Tibial artery (tissue), 4 donors: ENCODE results near the gene KRT33B.

Experiments
- DNase-seq, 2 donors: peaks; one replicate each; pipeline ENCODE4 v3.0.0-alpha.2; 2019
- H3K27ac ChIP-seq, 2 donors: fragments of 200-600 bp; sonication (generic) in 1 of 2; 1 replicate in 1 of 2; 2 replicates in 1 of 2; pipeline ENCODE4 v1.5.1; 2018 to 2019; ENCODE audit warnings: mild to moderate bottlenecking in 1 of 2
- H3K27me3 ChIP-seq, 2 donors: fragments of 200-600 bp; sonication (generic) in 1 of 2; one replicate each; pipeline versions ENCODE4 v1.5.1 to v1.6.0; 2016 to 2019
- H3K36me3 ChIP-seq, 3 donors: fragments of 200-600 bp; sonication (generic) in 2 of 3; one replicate each; pipeline ENCODE4 v1.5.1; 2016 to 2019; ENCODE audit warnings: mild to moderate bottlenecking in 2 of 3
- H3K4me1 ChIP-seq, 4 donors: fragments of 200-600 bp; sonication (generic) in 2 of 4; 1 replicate in 3 of 4; 2 replicates in 1 of 4; pipeline ENCODE4 v1.5.1; 2016 to 2019
- H3K4me3 ChIP-seq, 2 donors: fragments of 200-600 bp; sonication (generic) in 1 of 2; 1 replicate in 1 of 2; 2 replicates in 1 of 2; pipeline ENCODE4 v1.5.1; 2018 to 2019; ENCODE audit warnings: mild to moderate bottlenecking in 2 of 2
- H3K9me3 ChIP-seq, 3 donors: fragments of 200-600 bp; sonication (generic) in 1 of 3; one replicate each; pipeline ENCODE4 v1.5.1; 2016 to 2019
- intact Hi-C: fragments of 100-400 bp; cut with DNase I; formaldehyde crosslinking; loops from one replicate; pipeline ENCODE4 v1.15.0; 2023; ENCODE audit warnings: low total_unique reads
- TF ChIP-seq, protein P1 (sequence below), 2 experiments: fragments of 200-600 bp in 1 of 2; fragments of 450-650 bp in 1 of 2; IDR thresholded peaks; one replicate each; pipeline ENCODE4 v1.5.1; 2017 to 2019; ENCODE audit warnings: antibody characterized with exemption in 2 of 2, mild to moderate bottlenecking in 1 of 2, moderate library complexity in 1 of 2

KRT33B gene

DNA sequence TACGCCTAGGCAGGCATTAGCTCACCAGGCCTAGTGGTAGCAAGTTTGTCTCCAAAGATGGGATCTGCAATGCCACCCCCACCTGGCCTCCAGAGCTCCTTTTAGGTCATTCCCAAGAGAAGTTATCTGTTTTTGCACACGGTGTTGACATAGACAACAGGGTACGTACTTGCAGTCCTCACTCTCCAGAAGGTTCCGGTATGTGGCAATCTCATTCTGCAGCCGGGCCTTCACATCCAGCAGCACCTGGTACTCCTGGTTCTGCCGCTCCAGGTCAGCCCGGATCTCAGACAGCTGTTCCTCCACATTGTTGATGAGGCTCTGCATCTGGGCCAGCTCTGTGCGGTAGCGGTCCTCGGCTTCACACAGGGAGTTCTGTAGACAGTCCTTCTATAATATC, 37.6 kb upstream of the KRT33B start:
- Histone ChIP-seq H3K27ac (no peak overlapping the region), H3K4me3 (no peak overlapping the region), H3K9me3 (no peaks in the 10 kb centered on the region), H3K4me1 (no peaks in the 10 kb centered on the region), H3K36me3 (no peaks in the 10 kb centered on the region), H3K27me3 (no peaks in the 10 kb centered on the region)
- DNase-seq, result no peak
- TF ChIP-seq, protein P1, sequence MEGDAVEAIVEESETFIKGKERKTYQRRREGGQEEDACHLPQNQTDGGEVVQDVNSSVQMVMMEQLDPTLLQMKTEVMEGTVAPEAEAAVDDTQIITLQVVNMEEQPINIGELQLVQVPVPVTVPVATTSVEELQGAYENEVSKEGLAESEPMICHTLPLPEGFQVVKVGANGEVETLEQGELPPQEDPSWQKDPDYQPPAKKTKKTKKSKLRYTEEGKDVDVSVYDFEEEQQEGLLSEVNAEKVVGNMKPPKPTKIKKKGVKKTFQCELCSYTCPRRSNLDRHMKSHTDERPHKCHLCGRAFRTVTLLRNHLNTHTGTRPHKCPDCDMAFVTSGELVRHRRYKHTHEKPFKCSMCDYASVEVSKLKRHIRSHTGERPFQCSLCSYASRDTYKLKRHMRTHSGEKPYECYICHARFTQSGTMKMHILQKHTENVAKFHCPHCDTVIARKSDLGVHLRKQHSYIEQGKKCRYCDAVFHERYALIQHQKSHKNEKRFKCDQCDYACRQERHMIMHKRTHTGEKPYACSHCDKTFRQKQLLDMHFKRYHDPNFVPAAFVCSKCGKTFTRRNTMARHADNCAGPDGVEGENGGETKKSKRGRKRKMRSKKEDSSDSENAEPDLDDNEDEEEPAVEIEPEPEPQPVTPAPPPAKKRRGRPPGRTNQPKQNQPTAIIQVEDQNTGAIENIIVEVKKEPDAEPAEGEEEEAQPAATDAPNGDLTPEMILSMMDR (IDR thresholded peaks at IDR 0.05), result no peak
- intact Hi-C loops, result no loop called here

DNA sequence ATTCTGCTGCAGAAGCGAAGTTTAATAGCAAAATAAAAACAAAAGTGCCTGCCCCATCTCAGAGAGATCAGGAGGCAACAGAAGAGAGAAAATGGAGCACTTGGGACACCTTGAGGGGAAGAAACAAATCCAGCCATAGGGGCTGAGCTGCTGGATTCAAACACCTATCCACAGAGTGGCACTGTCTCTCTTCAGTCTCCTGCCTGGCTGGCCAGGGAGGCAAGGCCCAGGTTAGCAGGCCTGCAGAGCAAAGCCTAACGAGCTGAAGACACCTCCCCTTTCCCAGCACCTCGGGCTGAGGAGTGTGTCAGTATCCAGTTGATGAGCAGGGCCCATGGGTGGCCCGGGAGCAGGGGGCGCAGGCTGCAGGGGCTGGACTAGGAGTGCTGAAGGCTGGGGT, 36.6 kb upstream of the KRT33B start:
- intact Hi-C loops, result no loop called here

DNA sequence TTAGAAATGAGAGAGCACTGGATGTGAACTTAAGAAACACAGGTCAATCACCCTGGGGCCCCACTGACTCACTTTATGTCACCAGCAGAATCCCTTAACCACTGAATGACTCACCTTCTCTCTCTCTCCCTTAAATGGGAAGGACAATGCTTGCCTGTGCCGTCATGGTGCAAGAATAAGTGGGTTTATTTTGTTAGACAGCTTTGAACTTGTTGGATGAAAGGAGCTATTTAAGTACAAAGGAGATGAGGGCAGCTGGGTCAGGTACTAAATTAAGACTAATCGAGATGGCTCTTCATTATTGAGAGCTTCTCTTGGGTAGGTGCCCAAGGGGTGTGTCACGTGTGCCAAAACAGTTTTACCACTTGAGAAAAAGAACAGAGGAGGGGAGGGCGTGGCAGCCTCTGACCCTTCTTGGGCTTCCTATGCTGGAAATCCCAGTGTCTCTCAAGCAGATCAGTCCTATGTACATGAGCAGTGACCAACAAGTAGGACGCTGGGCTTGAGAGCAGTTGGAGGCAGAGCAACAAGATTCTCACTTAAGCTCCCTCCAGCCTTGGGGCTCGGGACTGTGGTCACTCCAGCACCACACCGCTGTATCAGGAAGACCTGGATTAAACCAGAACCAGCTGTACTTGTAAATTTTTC, 34.5 kb upstream of the KRT33B start:
- no peak for DNase-seq
- Histone ChIP-seq H3K4me3 (no peak overlapping the region), H3K36me3 (no peaks in the 10 kb centered on the region), H3K9me3 (no peaks in the 10 kb centered on the region), H3K4me1 (no peaks in the 10 kb centered on the region), H3K27me3 (no peaks in the 10 kb centered on the region), H3K27ac (no peak overlapping the region)
- TF ChIP-seq, protein P1 (IDR thresholded peaks at IDR 0.05), result no peak
- intact Hi-C loops, result no loop called here

More for the DNA sequence above, 36.6 kb upstream of the KRT33B start:
- TF ChIP-seq, protein P1 (IDR thresholded peaks at IDR 0.05), result no peak
- Histone ChIP-seq H3K4me3 (no peak overlapping the region), H3K4me1 (no peaks in the 10 kb centered on the region), H3K27ac (no peak overlapping the region), H3K36me3 (no peaks in the 10 kb centered on the region), H3K27me3 (no peaks in the 10 kb centered on the region), H3K9me3 (no peaks in the 10 kb centered on the region)
- DNase-seq, result no peak

DNA sequence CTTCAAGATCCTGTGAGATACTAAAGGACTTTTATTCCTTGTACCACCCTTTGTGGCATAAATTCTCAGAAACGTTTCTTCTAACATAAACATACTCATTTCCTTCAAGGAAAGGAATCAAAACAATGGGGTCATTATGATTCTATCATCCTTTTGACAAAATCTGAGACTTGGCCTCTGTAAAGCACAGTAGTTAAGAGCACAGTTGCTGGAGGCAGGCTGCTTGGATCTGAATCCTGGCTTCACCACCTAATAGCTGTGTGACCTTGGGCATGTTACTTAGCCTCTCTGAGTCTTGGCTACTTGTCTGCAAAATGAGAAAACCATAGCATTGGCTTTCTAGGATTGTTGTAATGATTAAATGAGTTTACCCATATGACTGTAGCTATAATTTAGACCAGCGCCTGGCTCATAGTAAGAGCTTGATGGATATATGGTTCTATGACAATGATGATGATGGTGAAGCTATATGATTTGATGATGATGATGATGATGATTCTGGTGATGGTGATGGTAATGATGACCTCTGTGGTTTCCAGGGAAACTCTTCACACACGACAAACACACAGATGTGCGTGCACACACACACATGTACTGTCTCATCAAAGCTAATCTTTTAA, 33.9 kb upstream of the KRT33B start:
- Histone ChIP-seq H3K4me3 (no peak overlapping the region), H3K36me3 (no peaks in the 10 kb centered on the region), H3K27ac (no peak overlapping the region), H3K9me3 (no peaks in the 10 kb centered on the region), H3K27me3 (peaks cover 0 to under 1% of the 10 kb centered on the region in 2 donors), H3K4me1 (no peaks in the 10 kb centered on the region)
- TF ChIP-seq, protein P1 (IDR thresholded peaks at IDR 0.05), result no peak
- intact Hi-C loops, result no loop called here
- DNase-seq, result no peak

DNA sequence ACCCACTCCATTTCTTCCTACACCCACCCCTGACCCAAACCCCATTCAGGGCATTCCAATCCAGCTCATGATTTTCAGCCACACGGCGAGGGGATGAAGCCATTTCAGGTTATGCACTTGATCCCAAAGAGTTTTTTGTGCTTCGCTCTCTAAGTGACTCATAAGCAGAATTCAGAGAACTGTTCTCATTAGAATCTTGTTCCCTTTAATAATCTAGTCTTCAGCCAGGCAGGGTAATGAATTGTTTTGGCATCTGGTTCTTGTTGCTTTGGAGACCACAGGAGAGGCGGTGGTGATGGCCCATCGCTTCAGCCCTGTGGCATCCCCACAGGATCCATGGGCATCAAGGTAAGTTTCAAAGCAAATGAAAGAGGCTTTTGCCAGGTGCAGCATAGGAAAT, 32.5 kb upstream of the KRT33B start:
- Histone ChIP-seq H3K36me3 (no peaks in the 10 kb centered on the region), H3K9me3 (no peaks in the 10 kb centered on the region), H3K4me3 (no peak overlapping the region), H3K27ac (no peak overlapping the region), H3K4me1 (no peaks in the 10 kb centered on the region), H3K27me3 (peaks cover 0 to 5% of the 10 kb centered on the region in 2 donors)
- no peak for DNase-seq
- TF ChIP-seq, protein P1 (IDR thresholded peaks at IDR 0.05), result no peak
- intact Hi-C loops, result no loop called here
